ENCODE data around the gene CDC25B.

CDC25B gene

GRCh38 chr20:3803289-3803688 is 7.2 kb downstream of the CDC25B start:
- Histone ChIP-seq H3K9me3 (ENCODE audit: control insufficient read depth, insufficient read depth, low read length) (no peaks in the 10 kb centered on the region), H3K36me3 (ENCODE audit: control insufficient read depth, insufficient read depth, low read length) (peaks cover 36% of the 10 kb centered on the region), H3K4me1 (ENCODE audit: control insufficient read depth, insufficient read depth, low read length) (peaks cover 13% of the 10 kb centered on the region), H3K27me3 (ENCODE audit: control insufficient read depth, insufficient read depth, low read length) (no peaks in the 10 kb centered on the region), H3K4me3 (ENCODE audit: low read length) (no peak overlapping the region), H3K27ac (ENCODE audit: low read length) (no peak overlapping the region)
- no CpG with 5 or more reads among the region's 14 CpGs for WGBS (ENCODE audit: insufficient coverage, insufficient read length)
- DNase-seq (ENCODE audit: low read depth, low spot score) = no peak

DNA sequence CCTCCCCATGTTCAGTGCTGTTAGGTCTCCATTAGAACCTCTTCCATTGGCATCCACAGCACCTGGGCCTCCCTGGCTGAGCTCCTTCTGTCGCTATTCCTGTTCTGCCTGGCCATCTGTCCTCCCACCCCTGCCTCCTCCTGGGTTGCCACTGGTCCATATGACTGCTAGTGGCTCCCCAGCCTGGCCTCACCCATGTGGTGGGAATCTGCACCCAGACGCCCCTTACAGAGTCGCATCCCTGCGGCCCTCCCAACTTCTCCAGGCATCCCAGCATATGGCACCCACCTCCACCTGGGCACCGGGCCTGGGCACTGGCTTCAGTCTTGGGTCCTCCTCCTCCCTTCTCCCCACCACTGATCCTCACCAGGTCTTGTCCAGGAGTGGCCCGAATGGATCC is 7.7 kb downstream of the CDC25B start:
- no peak overlapping the region for H3K4me3 ChIP-seq (ENCODE audit: low read length)
- DNase-seq (ENCODE audit: low read depth, low spot score) = no peak
- no peaks in the 10 kb centered on the region for H3K9me3 ChIP-seq (ENCODE audit: control insufficient read depth, insufficient read depth, low read length)
- H3K36me3 ChIP-seq (ENCODE audit: control insufficient read depth, insufficient read depth, low read length) = peaks cover 36% of the 10 kb centered on the region
- H3K27me3 ChIP-seq (ENCODE audit: control insufficient read depth, insufficient read depth, low read length) = no peaks in the 10 kb centered on the region
- no peak overlapping the region for H3K27ac ChIP-seq (ENCODE audit: low read length)
- WGBS (ENCODE audit: insufficient coverage, insufficient read length) = no CpG with 5 or more reads among the region's 6 CpGs
- peaks cover 12% of the 10 kb centered on the region for H3K4me1 ChIP-seq (ENCODE audit: control insufficient read depth, insufficient read depth, low read length)

- WGBS (ENCODE audit: insufficient coverage, insufficient read length) = no CpG with 5 or more reads among the region's 11 CpGs
- H3K27ac ChIP-seq (ENCODE audit: low read length) = no peak overlapping the region
- no peak overlapping the region for H3K4me3 ChIP-seq (ENCODE audit: low read length)
- peaks cover 36% of the 10 kb centered on the region for H3K36me3 ChIP-seq (ENCODE audit: control insufficient read depth, insufficient read depth, low read length)
- no peak for DNase-seq (ENCODE audit: low read depth, low spot score)
- no peaks in the 10 kb centered on the region for H3K27me3 ChIP-seq (ENCODE audit: control insufficient read depth, insufficient read depth, low read length)
- peaks cover 7% of the 10 kb centered on the region for H3K4me1 ChIP-seq (ENCODE audit: control insufficient read depth, insufficient read depth, low read length)
- no peaks in the 10 kb centered on the region for H3K9me3 ChIP-seq (ENCODE audit: control insufficient read depth, insufficient read depth, low read length)
Measured at GRCh38 chr20:3804254-3804751, 8.2 kb downstream of the CDC25B start.

GRCh38 chr20:3804781-3805180 is 8.7 kb downstream of the CDC25B start:
- no peak for DNase-seq (ENCODE audit: low read depth, low spot score)
- Histone ChIP-seq H3K4me1 (ENCODE audit: control insufficient read depth, insufficient read depth, low read length) (peaks cover 5% of the 10 kb centered on the region), H3K4me3 (ENCODE audit: low read length) (no peak overlapping the region), H3K27me3 (ENCODE audit: control insufficient read depth, insufficient read depth, low read length) (no peaks in the 10 kb centered on the region), H3K27ac (ENCODE audit: low read length) (no peak overlapping the region), H3K9me3 (ENCODE audit: control insufficient read depth, insufficient read depth, low read length) (no peaks in the 10 kb centered on the region), H3K36me3 (ENCODE audit: control insufficient read depth, insufficient read depth, low read length) (peaks cover 36% of the 10 kb centered on the region)
- WGBS (ENCODE audit: insufficient coverage, insufficient read length) = no CpG with 5 or more reads among the region's 11 CpGs

GRCh38 chr20:3808544-3808943 is 12.4 kb downstream of the CDC25B start:
- Histone ChIP-seq H3K27me3 (ENCODE audit: control insufficient read depth, insufficient read depth, low read length) (no peaks in the 10 kb centered on the region), H3K9me3 (ENCODE audit: control insufficient read depth, insufficient read depth, low read length) (no peaks in the 10 kb centered on the region), H3K4me1 (ENCODE audit: control insufficient read depth, insufficient read depth, low read length) (no peaks in the 10 kb centered on the region), H3K27ac (ENCODE audit: low read length) (no peak overlapping the region), H3K4me3 (ENCODE audit: low read length) (no peak overlapping the region), H3K36me3 (ENCODE audit: control insufficient read depth, insufficient read depth, low read length) (peaks cover 14% of the 10 kb centered on the region)
- DNase-seq (ENCODE audit: low read depth, low spot score) = no peak
- no CpG with 5 or more reads among the region's 3 CpGs for WGBS (ENCODE audit: insufficient coverage, insufficient read length)

- Histone ChIP-seq H3K27ac (ENCODE audit: low read length) (no peak overlapping the region), H3K4me1 (ENCODE audit: control insufficient read depth, insufficient read depth, low read length) (no peaks in the 10 kb centered on the region), H3K27me3 (ENCODE audit: control insufficient read depth, insufficient read depth, low read length) (no peaks in the 10 kb centered on the region), H3K36me3 (ENCODE audit: control insufficient read depth, insufficient read depth, low read length) (no peaks in the 10 kb centered on the region), H3K9me3 (ENCODE audit: control insufficient read depth, insufficient read depth, low read length) (no peaks in the 10 kb centered on the region), H3K4me3 (ENCODE audit: low read length) (no peak overlapping the region)
- no CpG with 5 or more reads among the region's 20 CpGs for WGBS (ENCODE audit: insufficient coverage, insufficient read length)
- DNase-seq (ENCODE audit: low read depth, low spot score) = no peak
Measured at GRCh38 chr20:3811467-3812258, 15.6 kb downstream of the CDC25B start.

DNA sequence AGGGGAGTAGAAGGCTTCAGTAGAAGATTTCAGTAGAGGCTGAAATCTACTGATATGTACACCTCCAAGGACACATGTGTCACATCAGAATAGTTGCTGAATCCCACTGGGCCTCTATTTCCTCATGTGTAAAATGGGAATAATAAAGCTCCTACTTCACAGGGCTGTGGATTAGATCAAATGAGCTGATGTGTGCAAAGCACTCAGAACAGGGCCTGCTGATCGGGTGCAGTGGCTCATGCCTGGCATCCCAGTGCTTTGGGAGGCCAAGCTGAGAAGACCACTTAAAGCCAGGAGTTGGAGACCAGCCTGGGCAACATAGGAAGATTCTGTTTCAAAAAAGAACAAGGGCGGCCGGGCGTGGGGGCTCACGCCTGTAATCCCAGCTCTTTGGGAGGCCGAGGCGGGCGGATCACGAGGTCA is 16.2 kb downstream of the CDC25B start:
- no peak overlapping the region for H3K27ac ChIP-seq (ENCODE audit: low read length)
- H3K27me3 ChIP-seq (ENCODE audit: control insufficient read depth, insufficient read depth, low read length) = no peaks in the 10 kb centered on the region
- no peak overlapping the region for H3K4me3 ChIP-seq (ENCODE audit: low read length)
- H3K36me3 ChIP-seq (ENCODE audit: control insufficient read depth, insufficient read depth, low read length) = no peaks in the 10 kb centered on the region
- H3K9me3 ChIP-seq (ENCODE audit: control insufficient read depth, insufficient read depth, low read length) = no peaks in the 10 kb centered on the region
- no CpG with 5 or more reads among the region's 9 CpGs for WGBS (ENCODE audit: insufficient coverage, insufficient read length)
- H3K4me1 ChIP-seq (ENCODE audit: control insufficient read depth, insufficient read depth, low read length) = no peaks in the 10 kb centered on the region
- no peak for DNase-seq (ENCODE audit: low read depth, low spot score)

DNA sequence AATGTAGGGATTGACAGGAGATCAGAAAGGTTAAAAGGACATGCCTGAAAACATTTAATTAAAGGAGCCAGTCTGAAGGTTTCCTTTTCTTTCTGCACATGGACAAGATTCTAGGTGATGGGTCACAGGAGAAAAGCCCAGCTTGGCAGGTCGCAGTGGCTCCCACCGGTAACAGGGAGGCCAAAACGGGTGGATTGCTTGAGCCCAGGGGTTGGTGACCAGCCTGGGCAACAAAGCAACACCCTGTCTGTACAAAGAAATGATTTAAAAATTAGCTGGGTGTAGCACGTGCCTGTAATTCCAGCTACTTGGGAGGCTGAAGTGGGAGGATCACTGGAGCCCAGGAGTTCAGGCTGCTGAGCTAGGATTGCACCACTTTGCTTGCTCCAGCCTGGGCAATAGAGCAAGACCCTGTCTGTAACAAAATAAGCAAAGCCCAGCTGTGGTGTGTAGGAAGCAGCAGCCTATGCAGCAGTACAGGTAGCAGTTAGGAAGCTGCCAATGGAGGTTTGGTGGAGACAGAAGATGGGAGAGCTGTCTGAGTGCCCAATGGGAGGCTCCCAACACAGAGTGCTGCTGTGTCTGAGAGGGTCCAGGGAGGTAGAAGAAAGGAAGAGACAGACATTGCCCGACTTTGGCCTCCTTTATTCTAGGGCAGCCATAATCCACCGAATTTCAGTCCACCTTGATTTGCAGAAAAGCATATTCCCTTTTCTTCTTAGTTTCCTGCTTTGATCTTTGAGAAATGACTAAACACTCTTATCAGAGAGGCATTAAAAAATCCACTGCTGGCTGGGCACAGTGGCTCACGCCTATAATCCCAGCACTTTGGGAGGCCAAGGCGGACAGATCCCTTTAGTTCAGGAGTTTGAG is 17.1 kb downstream of the CDC25B start:
- no peak overlapping the region for H3K27ac ChIP-seq (ENCODE audit: low read length)
- no peaks in the 10 kb centered on the region for H3K36me3 ChIP-seq (ENCODE audit: control insufficient read depth, insufficient read depth, low read length)
- no peak for DNase-seq (ENCODE audit: low read depth, low spot score)
- no peak overlapping the region for H3K4me3 ChIP-seq (ENCODE audit: low read length)
- no CpG with 5 or more reads among the region's 8 CpGs for WGBS (ENCODE audit: insufficient coverage, insufficient read length)
- no peaks in the 10 kb centered on the region for H3K9me3 ChIP-seq (ENCODE audit: control insufficient read depth, insufficient read depth, low read length)
- 0 out of 2 replicates have a peak, but pooled peaks cover 2% of the 10 kb centered on the region for H3K4me1 ChIP-seq (ENCODE audit: control insufficient read depth, insufficient read depth, low read length)
- H3K27me3 ChIP-seq (ENCODE audit: control insufficient read depth, insufficient read depth, low read length) = no peaks in the 10 kb centered on the region

DNA sequence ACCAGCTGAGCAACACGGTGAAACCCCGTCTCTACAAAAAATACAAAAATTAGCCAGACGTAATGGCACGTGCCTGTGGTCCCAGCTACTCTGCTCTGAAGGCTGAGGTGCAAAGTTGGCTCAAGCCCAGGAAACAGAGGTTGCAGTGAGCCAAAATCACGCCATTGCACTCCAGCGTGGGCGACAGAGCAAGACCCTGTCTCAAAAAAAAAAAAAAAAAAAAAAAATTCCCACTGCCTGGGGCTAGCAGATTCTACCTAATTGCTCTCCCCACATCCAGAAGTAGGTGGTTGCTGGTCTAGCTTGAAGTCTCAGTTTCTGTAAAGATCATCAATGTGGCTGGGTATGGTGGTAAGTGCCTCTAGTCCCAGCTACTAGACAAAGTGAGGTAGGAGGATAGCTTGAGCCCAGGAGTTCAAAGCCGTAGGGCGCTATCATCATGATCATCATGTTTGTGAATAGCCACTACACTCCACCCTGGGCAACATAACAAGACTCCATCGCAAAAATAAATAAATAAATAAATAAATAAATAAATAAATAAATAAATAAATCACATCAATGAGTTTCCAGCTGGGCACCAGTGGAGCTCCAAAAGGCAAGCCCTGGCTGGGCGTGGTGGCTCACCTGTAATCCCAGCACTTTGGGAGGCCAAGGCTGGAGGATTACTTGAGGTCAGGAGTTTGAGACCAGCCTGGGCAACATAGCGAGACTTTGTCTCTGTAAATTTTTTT is 17.9 kb downstream of the CDC25B start:
- Histone ChIP-seq H3K4me1 (ENCODE audit: control insufficient read depth, insufficient read depth, low read length) (0 out of 2 replicates have a peak, but pooled peaks cover 2% of the 10 kb centered on the region), H3K36me3 (ENCODE audit: control insufficient read depth, insufficient read depth, low read length) (no peaks in the 10 kb centered on the region), H3K27me3 (ENCODE audit: control insufficient read depth, insufficient read depth, low read length) (no peaks in the 10 kb centered on the region), H3K27ac (ENCODE audit: low read length) (no peak overlapping the region), H3K4me3 (ENCODE audit: low read length) (no peak overlapping the region), H3K9me3 (ENCODE audit: control insufficient read depth, insufficient read depth, low read length) (no peaks in the 10 kb centered on the region)
- DNase-seq (ENCODE audit: low read depth, low spot score) = no peak
- no CpG with 5 or more reads among the region's 12 CpGs for WGBS (ENCODE audit: insufficient coverage, insufficient read length)

DNA sequence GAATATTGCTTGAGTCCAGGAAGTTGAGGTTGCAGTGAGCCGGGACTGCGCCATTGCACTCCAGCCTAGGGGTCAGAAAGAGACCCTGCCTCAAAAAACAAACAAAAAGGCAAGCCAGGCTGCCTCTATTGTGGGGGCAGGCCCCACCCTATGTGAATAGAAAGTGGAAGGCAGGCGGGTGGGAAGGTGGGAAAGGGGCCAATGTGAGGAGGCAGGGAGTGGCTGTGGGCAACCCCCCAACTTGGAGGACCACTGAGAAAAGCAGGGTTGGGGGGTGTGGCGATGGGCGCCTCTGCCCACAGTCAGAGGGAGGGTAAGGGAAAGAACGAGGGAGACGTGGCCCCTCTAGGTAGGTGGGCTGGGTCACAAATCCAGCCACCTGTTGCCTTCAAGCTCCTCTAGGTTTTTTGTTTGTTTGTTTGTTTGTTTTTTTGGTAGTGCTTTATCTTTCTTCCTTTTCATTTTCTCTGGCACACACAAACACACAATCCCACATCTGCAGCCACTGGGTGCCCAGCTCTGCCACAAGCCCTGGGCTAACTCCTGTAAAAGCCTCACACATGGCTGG is 18.9 kb downstream of the CDC25B start:
- Histone ChIP-seq H3K9me3 (ENCODE audit: control insufficient read depth, insufficient read depth, low read length) (no peaks in the 10 kb centered on the region), H3K4me3 (ENCODE audit: low read length) (no peak overlapping the region), H3K36me3 (ENCODE audit: control insufficient read depth, insufficient read depth, low read length) (no peaks in the 10 kb centered on the region), H3K27ac (ENCODE audit: low read length) (no peak overlapping the region), H3K27me3 (ENCODE audit: control insufficient read depth, insufficient read depth, low read length) (no peaks in the 10 kb centered on the region), H3K4me1 (ENCODE audit: control insufficient read depth, insufficient read depth, low read length) (0 out of 2 replicates have a peak, but pooled peaks cover 2% of the 10 kb centered on the region)
- DNase-seq (ENCODE audit: low read depth, low spot score) = no peak
- no CpG with 5 or more reads among the region's 7 CpGs for WGBS (ENCODE audit: insufficient coverage, insufficient read length)
